NCI-H146 treated with DMSO at 0.1 percent for 48 hours (cell line): ENCODE data around the gene CKS1B.

ENCODE experiments used
- DNase-seq: peaks from one replicate; lab custom pipeline; 2025; ENCODE audit not compliant: unreplicated experiment; lab: John Stamatoyannopoulos, UW

Gene CKS1B

DNA sequence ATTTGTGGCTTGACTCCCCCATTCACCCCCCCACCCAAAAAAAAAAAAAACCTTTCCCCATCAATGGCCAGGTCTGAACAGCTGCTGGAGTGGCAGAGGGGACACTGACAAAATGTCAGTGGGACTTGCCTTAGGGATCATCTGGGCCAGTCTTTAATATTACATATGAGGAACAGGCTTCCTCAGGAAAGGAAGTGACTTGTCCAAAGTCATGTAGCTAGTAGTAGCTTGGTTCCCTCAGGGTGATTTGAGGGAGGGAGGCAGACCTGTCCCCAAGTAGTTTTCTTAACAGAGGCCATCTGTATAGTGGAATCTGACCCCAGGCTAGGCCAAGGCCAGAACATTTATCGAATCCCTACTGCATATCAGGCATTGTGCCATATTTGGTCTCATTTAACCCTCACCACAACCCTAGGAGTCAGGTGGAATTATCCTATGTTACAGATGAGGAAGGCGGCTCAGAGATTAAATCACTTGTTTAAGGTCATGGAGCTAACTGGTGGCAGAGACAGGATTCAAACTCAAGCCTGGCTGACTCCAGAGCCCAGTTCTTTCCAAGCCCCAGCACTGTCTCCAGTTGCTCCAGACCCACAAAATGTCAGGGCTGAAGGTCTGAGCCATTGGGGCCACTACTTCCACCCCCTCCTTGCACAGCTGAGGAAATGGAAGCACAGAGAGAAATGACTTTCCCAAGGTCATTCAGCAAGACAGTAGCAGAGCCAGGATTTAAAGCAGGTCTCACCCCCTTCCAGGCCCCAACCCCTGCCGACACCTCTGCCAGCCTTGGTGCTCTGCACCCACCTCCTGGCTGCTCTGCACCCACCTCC lies 38.5 kb downstream of the CKS1B start:
- DNase-seq = no peak

DNA sequence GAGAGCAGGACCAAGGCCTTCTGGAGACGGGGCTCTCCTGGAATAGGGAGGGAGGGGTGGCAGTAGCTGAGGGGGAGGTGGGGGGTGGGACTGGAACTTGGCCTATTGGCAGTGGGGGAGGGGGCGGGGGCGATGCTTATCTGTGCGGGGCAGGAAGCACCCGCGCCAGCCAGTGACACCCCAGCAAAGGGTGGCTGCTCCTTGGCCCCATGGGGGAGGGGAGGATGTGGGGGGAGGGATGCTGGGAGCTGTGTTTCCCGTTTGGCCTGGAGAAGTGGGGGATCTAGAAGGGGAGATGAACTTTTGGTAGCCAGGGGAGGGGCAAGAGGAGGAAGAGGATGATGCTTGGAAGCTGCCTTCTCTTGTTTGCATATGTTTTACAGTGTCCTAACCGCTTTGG lies 39.2 kb downstream of the CKS1B start:
- no peak for DNase-seq

DNA sequence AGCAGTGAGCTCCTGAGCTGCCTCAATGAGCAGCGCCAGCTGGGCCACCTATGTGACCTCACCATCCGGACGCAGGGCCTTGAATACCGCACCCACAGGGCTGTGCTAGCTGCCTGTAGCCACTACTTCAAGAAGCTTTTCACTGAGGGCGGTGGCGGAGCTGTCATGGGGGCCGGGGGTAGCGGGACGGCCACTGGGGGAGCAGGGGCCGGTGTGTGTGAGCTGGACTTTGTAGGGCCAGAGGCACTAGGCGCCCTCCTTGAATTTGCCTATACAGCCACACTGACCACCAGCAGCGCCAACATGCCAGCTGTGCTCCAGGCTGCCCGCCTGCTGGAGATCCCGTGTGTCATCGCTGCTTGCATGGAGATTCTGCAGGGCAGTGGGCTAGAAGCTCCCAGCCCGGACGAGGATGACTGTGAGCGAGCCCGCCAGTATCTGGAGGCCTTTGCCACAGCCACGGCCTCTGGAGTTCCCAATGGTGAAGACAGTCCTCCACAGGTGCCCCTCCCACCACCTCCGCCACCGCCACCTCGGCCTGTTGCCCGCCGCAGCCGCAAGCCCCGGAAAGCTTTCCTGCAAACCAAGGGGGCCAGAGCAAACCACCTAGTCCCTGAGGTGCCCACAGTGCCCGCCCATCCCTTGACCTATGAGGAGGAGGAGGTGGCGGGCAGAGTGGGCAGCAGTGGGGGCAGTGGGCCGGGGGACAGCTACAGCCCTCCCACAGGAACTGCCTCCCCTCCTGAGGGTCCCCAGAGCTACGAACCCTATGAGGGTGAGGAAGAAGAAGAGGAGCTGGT lies 40.4 kb downstream of the CKS1B start:
- DNase-seq = no peak

DNA sequence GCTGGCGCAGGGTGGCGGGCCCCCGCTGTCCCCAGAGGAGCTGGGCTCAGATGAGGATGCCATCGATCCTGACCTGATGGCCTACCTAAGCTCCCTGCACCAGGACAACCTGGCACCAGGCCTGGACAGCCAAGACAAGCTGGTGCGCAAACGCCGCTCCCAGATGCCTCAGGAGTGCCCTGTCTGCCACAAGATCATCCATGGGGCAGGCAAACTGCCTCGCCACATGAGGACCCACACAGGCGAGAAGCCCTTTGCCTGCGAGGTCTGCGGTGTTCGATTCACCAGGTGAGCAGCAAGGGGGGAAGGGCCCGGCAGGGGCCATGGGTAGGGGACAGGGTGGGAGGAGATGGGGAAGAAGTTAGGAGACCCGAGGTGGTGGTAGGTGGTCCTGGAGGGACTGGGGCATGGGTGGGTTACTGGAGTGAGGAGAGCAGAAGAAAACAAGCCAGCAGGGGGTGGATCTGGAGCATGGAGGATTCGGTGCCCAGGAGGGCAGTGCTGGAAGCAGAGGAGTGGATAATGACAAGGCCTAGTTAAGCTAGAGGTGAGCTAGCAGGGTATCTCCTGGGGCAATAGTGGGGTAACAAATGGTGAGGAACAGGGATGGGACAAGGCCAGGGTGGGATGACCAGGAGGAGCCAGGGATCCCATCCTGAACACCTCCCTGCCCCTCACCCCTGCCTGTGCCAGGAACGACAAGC lies 41.2 kb downstream of the CKS1B start:
- DNase-seq = no peak

DNA sequence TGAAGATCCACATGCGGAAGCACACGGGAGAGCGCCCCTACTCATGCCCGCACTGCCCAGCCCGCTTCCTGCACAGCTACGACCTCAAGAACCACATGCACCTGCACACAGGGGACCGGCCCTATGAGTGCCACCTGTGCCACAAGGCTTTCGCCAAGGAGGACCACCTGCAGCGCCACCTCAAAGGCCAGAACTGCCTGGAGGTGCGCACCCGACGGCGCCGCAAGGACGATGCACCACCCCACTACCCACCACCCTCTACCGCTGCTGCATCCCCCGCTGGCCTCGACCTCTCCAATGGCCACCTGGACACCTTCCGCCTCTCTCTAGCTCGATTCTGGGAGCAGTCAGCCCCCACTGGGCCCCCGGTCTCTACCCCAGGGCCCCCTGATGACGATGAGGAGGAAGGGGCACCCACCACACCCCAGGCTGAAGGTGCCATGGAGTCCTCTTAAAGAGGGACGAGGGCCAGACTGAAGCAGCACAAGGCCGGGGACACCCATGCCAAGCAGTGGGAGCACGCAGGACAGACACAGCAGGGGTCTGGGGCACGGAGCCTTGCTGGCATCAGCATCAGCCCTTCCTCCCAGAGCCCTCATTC lies 41.9 kb downstream of the CKS1B start:
- no peak for DNase-seq

DNA sequence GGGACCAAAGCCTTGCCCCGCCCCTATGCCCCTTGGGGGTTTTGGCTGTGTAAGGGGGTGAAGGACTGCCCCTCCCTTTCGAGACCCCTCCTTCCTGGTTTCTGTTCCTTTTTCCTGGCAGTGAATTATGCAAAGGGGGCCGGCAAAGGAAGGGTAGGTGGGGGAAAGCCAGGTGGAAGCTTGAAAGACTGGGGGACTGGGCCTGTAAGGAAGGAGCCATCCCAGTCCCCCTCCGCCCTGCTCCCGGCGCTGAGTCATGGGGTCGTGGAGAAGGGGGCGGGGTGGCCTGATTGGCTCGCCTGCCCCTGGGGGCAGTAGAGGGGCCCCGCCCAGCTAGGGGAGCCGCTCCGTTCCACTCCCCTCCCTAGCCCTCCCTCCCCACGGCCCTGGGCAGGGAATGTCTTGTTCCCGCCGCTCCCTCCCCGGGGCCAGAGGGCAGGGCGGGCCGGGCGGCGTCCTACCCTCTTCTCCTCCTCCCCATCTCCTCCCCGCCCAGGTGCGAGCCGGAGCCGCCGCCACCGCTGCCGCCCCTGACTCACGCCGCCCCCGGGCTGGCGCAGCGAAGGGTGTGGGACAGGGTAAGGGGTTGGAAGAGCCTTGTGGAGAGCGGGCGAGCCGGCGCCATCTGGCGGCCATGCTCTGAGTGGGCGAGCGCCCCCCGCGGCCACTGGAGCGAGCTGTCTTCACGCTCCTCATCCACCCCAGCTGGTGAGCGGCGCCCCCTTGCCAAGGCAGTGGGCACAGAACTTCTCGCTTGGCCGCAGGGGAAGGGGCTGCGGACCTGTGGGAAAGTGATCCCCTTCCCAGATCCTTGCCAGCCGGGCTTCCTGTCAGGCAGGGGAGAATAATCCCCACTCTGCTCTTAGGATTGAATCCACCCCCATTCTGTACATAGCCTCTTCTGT lies 42.8 kb downstream of the CKS1B start:
- DNase-seq = peak; percentile 72

DNA sequence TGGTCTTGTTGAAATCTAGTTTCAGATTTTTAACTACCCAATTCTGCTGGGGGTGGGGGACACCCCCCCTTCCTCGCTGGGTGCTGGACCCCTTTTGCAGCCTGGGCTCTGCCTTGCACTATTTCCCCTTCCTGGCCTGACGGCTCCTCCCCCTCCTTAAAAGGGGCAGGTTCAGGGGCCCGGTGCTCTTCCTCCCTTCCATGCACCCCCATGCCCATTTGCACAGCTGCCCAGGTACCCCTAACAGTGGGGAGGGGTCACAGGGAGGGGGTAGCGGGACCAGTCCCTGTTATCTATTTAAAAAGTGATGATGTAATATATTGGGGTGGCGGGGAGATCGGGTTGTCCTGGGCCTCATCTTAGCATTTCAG lies 43.5 kb downstream of the CKS1B start:
- DNase-seq = no peak

DNA sequence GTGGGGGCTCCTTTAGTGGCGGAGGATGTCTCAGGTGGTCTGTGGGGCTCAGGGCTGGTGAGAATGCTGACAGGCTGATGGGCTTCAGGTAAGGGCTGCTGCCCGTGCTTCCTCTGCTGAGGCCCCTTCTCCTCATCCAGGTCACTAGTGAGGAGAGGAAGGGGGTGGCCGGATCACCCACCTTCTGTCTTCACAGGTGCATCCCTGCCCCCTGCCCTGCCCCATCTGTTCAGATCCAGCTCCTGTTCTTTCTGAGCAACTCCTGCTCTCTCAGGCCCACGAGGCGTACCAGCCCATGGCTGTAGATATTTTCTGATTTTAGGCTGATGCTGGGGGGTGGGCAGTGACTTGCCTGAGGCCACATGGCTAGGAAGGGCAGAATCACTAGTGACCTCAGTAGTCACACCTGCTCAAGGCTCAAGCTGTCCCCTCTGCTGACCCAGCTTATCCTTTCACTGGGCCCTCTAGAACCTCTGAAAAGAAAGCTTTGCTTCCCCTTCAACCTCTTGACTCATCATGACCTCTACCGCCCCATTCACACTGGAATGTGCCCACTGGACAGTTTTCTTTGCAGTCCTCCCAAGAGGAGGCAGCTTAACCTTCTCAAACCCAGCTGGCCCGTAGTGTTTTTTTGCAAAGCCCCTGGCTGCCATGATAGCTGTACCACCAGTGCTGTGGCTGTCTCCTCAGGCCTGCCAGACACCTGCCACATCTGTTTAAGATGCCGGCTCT lies 44.3 kb downstream of the CKS1B start:
- DNase-seq = no peak

DNA sequence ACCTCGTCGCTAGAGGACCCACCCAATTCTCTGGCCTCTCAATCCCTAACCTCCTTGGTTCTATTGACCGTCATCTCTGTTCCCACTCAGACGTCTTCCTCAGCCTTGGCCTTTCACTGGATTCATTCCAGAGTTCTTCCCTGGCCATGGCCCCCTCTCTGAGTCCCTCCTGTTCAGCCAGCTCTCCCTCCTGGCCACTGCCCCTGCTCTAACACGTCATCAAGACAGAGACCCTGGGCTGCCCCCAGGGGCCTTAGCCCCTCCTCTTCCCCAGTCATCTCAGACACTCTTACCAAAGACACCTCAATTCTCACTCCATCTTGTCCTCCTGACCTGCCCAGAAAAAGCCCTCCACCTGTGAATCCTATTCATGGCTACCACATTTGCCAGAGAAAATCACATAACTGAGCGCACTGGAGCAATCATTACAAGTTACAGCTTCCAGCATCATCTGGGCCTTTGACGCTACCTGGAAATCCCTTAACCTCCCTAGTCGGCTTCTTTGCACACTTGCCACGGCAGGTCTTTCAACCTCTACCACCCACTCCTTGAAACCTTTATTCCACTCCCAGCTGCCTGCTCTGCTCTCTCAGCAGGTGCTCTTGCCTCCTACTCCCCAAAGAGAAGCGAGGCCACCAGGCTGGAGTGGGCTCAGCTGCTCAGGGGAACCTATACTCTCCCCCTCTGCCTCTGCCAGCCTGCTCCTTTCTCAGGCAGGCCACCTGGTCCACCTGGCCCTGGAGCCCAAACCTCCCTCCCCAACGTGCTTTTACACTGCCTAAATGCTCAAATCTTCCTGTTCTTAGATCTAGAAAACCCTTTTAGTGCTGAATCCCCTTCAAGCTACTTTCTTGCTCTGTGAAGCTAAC lies 45.1 kb downstream of the CKS1B start:
- DNase-seq = no peak

DNA sequence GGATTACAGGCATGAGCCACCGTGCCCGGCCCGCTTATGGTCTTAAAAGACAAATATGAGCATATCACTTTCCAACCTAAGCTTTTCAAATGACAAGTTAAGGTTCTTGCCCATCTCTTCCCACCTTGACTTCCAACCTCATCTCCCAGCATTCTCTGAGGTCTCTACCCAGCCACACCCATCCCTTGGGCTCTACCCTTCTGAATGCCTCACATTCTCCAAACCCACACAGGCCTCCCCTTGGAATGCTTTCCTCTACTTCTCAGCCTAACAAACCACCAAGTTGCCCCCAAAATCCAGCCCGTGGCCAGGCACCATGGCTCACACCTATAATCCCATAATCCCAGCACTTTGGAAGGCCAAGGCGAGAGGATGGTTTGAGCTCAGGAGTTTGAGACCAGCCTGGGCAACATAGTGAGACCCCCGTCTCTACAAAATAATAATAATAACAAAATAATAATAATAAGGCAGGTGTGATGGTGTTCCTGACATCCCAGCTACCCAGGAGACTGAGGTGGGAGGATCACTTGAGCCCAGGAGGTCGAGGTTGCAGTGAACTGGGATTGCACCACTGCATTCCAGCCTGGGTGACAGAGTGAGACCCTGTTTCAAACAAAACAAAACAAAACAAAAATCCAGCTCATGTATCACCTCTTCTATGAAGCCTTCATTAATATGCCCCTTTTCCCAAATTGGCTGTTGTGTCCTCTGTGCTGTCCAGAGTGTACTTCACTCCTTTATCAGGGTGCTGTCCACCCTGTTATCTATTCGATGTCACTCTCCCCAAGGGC lies 47.9 kb downstream of the CKS1B start:
- DNase-seq = no peak

DNA sequence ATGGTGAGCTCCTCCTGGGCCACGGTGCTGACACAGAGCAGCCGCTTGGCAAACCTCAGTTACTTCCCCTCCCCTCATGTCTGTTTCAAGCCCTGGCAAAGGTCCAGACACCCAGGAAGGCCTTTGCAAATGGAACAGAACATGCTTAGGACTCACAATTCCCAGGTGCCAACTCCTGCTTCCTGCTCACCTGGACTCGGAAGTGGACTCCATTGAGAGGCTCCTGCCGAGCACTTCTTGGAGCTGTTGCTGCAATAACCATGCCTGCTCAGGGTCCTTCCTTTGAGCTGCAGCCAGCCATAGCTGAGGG lies 48.4 kb downstream of the CKS1B start:
- DNase-seq = no peak

DNA sequence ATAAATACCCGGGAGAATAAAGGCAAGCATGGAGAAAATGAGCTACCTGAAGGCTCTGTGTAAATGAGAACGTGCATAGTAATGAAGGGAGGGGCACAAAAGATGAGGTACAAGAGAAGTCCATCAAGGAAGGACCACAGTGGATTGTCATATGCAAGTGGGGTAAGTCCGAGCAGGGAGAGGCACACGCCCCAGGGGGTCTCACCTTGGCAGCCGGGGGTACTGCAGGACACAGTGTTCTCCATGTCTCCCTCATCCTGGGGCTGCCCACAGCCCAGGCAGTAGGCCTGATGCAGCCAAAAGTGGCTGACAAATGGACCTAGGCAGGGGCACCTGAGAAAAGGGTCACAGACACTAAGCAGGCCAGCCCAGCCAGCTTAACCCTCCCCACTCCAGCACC lies 49.1 kb downstream of the CKS1B start:
- DNase-seq = no peak

DNA sequence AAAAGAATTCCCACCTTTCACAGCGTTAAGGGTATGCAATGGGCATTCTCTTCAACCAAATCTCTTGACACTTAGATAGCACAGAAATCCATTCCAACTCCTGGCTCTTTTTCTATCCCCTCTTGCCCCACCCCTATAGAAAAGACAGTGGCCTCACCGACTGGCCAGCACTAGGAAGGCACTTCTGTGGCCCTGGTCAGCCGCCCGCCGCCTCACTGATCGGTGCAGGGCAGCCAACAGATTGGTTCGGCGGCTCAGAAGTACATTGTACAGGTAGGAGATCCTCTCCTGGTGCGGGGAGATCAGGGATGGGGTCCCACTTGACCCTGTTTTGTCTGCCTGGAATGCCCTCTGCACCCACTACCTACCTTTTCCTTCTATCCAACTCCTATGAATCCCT lies 49.8 kb downstream of the CKS1B start:
- no peak for DNase-seq

DNA sequence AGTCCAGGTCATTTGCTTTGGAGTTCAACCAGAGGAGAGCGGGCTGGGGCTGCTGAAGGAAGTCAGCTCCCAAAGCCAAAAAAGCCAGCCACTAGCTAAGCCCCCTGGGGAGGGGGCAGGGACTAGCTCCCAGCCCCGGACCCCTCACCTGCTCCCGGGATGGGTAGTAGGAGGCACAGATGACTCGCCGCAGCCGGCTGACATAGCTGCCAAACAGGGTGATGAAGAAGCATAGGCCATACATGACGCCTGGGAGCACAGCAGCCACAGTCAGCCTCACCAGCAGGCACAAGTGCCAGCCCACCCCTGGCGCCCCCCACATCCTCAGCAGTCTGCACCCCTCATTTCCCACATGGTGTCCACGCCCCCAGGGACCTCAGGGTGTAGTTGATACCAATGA lies 51.7 kb downstream of the CKS1B start:
- no peak for DNase-seq

DNA sequence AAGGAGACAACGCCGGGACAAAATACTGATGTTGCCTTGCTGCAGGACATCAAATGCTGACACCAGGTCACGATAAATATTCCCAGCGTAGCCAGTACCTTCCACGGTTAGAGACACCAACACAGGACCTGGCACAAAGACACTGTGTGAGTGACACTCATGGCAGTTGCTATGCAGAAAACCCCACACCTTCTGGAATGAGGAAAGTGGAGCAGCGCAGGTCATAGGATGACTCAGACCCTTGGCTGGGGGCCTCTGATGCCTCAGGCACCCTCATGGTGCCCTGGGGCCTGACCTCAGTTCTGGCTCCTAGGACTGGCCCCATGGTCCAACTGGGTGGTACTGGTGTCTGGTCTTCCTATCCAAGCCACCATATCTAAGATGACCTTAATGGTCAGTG lies 52.1 kb downstream of the CKS1B start:
- DNase-seq = no peak
